ENCODE results near the gene UPK1A.
"Not testable (repeated sequence)": the region's sequence is repeated elsewhere in the genome, so short reads cannot be mapped to it uniquely, and the experiment has no call there.

UPK1A gene

GRCh38 chr19:35724132-35724531 lies 57.8 kb downstream of the UPK1A start:
- peaks cover 57% of the 10 kb centered on the region for H3K36me3 Mint-ChIP-seq (ENCODE audit: low read depth)
- not testable (repeated sequence) for H3K4me3 Mint-ChIP-seq; H3K4me1 Mint-ChIP-seq (ENCODE audit: low read depth); H3K27ac Mint-ChIP-seq; H3K9me3 Mint-ChIP-seq; H3K27me3 Mint-ChIP-seq (ENCODE audit: low read depth)

DNA sequence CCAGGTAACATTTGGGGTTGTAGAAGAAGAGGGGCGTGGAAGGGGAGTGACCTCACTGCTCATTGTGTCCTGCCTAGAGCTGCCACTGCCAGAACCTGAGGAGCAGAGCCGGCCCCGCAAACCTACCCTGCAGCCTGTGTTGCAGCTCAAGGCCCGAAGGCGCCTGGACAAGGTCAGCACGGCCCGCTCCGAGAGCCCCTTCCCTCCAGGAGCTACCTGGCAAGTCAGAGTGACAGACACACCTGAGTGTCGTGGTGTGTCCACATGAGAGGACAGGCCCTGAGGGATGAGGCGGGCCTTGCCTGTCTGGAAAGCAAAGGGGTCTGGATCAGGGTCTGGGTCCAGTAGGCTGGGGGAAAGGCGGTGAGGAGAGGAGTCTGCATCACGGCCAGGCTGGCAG lies 58.2 kb downstream of the UPK1A start:
- Mint-ChIP-seq H3K27me3 (ENCODE audit: low read depth) (no peaks in the 10 kb centered on the region), H3K9me3 (no peaks in the 10 kb centered on the region), H3K4me1 (ENCODE audit: low read depth) (peaks cover 2% of the 10 kb centered on the region), H3K4me3 (no peak overlapping the region), H3K27ac (no peak overlapping the region), H3K36me3 (ENCODE audit: low read depth) (peaks cover 55% of the 10 kb centered on the region)

- H3K27ac Mint-ChIP-seq = no peak overlapping the region
- H3K27me3 Mint-ChIP-seq (ENCODE audit: low read depth) = no peaks in the 10 kb centered on the region
- peaks cover 54% of the 10 kb centered on the region for H3K36me3 Mint-ChIP-seq (ENCODE audit: low read depth)
- H3K4me1 Mint-ChIP-seq (ENCODE audit: low read depth) = peaks cover 2% of the 10 kb centered on the region
- no peak overlapping the region for H3K4me3 Mint-ChIP-seq
- no peaks in the 10 kb centered on the region for H3K9me3 Mint-ChIP-seq
Observed at GRCh38 chr19:35725216-35725861, 59.0 kb downstream of the UPK1A start.

GRCh38 chr19:35727053-35727955 lies 61.0 kb downstream of the UPK1A start:
- Mint-ChIP-seq H3K27ac (peak overlapping the region; percentile 9), H3K9me3 (no peaks in the 10 kb centered on the region), H3K4me1 (ENCODE audit: low read depth) (peaks cover 2% of the 10 kb centered on the region), H3K27me3 (ENCODE audit: low read depth) (no peaks in the 10 kb centered on the region), H3K36me3 (ENCODE audit: low read depth) (peaks cover 61% of the 10 kb centered on the region), H3K4me3 (no peak overlapping the region)
